Stimulated activated CD4-positive, alpha-beta T cell treated with anti-CD3 and anti-CD28 coated beads, Interleukin-15, amount 100 ng/mL, for 1 hour (primary cell): ENCODE measurements around the gene B3GAT1.
"Not testable (repeated sequence)": the region's sequence is repeated elsewhere in the genome, so short reads cannot be mapped to it uniquely, and the experiment has no call there.

Source experiments
- DNase-seq, 2 donors: peaks; one replicate each; pipeline ENCODE4 v3.0.0-alpha.2; 2020; ENCODE audit warnings: low read depth in 1 of 2, low spot score in 1 of 2

Gene B3GAT1

DNA sequence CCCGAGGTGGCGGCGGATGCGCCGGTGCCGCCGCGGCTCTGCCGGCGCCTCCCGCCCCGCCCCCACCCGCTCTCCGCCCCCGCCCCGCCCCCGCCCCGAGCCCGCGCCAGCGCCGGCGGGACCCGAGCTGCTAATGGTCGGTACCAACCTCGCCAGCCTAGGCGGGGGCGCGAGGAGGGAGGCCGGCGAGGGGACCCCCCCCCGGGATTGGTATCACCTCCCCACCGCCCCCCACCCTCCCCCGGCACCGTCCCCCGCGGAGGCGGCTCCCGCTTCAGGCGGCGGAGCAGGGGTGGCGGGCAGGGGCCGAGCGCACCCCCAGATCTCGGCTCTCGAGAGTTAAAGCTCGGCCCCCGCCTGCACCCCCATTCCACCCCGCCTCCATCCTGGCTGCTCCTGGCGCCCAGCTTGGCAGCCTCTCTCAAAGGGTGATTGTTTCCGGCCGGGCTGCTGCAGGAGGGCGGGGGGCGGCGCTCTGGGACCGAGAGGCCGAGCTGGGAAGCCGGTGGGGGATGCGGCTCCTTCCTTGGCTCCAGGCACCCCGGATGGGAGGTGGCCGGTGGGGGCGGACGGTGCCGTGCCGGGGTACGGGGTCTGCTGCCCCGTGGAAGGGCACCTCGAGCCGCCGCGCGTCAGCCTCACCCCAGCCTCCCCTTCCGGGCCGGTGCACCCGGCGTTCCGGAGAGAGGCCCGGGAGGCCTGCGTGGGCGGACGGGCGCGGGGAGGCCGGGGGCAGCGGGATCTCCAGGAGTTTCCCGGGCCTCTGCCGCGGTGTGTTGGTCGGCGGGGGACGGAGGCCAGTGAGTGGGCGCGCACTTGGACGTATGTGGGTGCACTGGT is at the start of gene B3GAT1:
TSS of gene B3GAT1 (minus strand) at position 40 of the 840 bp plus-strand sequence. CDS start 24,583 bp downstream, outside the sequence.
- no peak for DNase-seq

DNA sequence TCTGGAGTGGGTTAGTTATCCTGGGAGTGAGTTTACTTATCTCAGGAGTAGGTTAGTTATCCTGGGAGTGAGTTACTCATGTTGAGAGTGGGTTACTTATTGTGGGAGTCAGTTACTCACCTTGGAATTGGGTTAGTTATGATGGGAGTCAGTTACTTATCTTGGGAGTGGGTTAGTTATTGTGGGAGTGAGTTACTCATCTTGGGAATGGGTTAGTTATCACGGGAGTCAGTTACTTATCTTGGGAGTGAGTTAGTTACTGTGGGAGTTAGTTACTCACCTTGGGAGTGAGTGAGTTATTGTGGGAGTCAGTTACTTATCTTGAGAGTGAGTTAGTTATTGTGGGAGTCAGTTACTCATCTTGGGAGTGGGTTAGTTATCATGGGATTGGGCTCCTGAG is 49.6 kb upstream of the B3GAT1 start:
- DNase-seq, result no peak

DNA sequence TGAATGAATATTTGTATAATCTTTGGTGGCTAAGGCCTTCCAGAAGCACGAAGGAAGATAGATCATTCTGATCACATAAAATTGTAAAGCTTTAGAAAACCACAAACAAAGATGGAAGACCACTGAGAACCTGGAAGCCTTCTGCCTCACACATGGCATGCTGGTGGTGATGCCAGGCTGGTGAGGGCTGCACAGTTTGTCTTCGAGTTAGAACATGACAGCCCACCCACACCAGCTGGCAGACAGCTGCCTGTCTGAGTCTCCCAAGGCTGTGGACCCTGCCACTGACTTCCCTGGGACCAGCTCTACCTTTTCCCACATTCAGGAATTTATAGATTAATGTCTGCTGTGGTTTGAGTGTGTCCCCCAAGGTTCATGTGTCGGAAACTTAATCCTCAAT is 48.8 kb upstream of the B3GAT1 start:
- DNase-seq, result no peak

GRCh38 chr11:134460062-134460561 is 48.1 kb upstream of the B3GAT1 start:
- no peak for DNase-seq

- DNase-seq, result no peak
Measured at GRCh38 chr11:134459246-134460061, 47.4 kb upstream of the B3GAT1 start.

- not testable (repeated sequence) for DNase-seq
Measured at GRCh38 chr11:134457411-134458007, 45.5 kb upstream of the B3GAT1 start.

GRCh38 chr11:134455516-134455915 is 43.5 kb upstream of the B3GAT1 start:
- DNase-seq, result no peak

- no peak for DNase-seq
Measured at GRCh38 chr11:134454146-134454690, 42.2 kb upstream of the B3GAT1 start.

DNA sequence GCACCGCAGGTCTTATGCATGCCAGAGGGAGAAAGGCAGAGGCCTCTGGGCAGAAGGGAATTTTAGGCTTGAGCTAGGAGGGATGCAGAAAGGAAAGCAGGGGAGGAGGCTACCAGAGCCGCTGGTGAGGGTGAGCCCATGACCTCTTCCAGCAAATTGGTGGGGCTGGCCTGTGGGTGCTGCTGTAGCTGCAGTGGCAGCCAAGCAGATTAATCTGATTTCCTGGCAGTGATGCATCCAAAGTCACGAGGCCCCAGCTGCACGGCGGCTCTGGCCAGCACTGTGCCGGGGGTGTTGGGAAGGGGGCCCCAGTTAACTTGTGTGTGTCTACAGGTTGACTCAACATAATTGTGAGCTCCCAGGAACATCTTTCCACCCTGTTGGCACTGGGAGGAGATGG is 41.4 kb upstream of the B3GAT1 start:
- DNase-seq, result no peak

DNA sequence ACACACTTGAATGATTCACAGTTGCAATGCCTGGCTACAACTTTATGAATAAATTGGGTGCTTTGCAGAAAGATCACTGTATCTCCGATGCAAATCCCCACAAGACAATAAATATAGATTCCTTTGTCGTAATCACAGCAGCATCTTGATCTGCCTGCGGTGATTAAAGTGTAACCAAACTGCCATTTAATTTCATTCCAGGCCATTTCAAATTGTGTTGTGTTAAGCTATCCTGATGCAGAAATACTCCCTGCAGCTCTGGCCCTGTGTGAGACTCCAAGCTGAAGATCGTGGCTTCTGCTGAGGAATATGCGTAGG is 40.8 kb upstream of the B3GAT1 start:
- no peak for DNase-seq

DNA sequence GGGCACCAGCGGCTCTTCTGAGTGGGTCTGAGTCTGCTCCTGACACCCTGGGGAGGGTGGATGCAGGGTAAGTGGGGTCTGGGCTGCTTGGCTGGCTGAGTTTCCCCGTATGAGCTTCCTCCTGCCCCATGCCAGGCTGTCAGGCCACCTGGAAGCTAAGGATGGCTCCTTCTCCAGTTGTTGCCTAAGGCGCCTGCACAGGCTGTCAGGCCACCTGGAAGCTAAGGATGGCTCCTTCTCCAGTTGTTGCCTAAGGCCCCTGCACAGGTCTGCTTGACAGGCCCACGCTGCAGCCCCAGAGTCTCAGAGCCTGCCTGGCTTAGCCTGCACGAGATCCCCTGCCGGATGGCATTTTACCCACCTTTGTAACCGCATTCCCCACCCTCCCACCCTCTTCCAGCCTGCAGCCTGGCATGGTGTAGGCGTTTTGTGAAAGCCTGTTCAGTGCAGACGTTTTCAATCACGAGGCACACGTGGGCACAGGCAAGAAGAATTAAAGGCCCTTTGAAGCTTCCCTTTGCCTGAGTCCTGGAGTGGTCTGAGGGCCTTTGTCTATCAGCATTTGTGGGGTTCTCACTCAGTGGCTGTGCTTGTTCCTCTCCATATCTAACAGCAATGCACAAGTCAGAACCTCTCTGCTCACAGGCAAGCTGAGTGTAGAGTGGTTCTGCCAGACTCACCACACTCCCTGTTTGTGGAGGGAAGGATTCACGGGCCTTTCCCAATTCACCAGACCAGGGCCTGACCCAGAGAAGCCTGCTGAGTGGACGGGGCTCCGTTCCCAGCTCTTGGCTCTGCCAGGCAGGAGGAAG is 40.2 kb upstream of the B3GAT1 start:
- DNase-seq, result no peak

DNA sequence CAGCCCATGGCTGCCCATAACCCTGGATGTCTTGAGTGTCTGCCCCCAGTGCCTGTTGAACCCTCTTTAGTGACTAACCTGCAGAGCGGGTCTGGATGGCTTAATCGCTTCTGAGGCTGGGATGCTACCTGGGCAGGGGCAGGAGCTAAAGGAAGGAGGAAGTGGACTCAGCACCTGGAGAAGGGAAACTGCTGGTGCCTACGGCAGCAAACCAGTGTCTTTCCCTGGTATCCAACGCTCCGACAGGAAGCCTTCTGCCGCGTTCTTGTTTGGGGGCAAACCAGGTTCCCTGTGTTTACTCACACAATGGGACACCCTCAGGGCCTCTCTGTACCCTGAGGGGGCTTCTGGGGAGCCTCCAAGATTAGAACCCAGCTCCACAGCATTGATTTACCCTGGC is 38.1 kb upstream of the B3GAT1 start:
- no peak for DNase-seq

DNA sequence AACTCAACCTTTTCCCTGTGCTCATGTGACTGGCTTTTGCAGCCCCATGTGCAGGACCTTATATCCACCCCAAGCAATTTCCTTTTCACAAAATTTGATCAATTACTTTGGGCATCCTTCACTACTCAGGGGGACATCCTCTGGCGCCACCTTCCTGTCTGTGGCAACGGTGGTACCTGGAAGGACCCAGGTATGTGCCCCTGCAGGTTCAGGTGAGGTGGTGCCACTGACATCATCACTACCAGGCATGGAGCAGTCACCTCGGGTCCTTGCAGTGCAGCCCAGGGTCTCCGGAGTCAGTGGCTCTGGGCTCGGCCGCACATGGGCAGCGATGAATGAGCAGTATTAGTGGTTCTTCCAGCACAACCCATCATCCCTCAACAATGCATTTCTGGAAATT is 37.7 kb upstream of the B3GAT1 start:
- DNase-seq, result no peak

GRCh38 chr11:134449051-134449450 is 37.0 kb upstream of the B3GAT1 start:
- DNase-seq, result no peak

GRCh38 chr11:134447696-134448095 is 35.7 kb upstream of the B3GAT1 start:
- no peak for DNase-seq

- DNase-seq, result no peak
Measured at GRCh38 chr11:134445601-134446325, 33.7 kb upstream of the B3GAT1 start.

GRCh38 chr11:134444160-134445108 is 32.4 kb upstream of the B3GAT1 start:
- not testable (repeated sequence) for DNase-seq

DNA sequence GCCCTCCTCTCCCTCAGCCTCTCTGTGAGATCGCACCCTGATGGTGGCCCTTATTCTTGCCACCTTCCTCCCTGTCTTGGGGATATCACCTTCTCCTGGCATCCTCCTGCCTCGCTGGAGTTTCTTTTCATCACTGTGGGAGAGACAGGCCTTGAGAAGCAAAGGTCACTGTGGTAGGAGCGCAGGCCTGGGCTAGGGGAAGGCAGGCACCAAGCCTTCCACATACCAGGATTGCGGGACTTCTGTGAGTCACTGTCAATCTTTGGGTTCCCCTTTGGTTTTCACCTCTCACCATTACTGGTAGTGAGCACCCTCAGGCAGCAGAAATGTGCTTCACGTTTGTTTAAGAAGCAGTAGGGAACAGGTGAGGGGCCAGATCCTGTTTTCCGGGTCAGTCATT is 31.2 kb upstream of the B3GAT1 start:
- no peak for DNase-seq

GRCh38 chr11:134442246-134442645 is 30.2 kb upstream of the B3GAT1 start:
- DNase-seq, result no peak
